C4-2B (cell line): ENCODE results near the gene PLAAT2.

Experiments
- ZFX ChIP-seq: fragments of 450-650 bp; IDR thresholded peaks from 2 replicates; pipeline ENCODE4 v1.6.1; 2017
- TF ChIP-seq, protein P1 (sequence below): fragments of 450-650 bp; conservative IDR thresholded peaks from 2 replicates; pipeline ENCODE4 v1.5.1; 2017; ENCODE audit warnings: mild to moderate bottlenecking

DNA sequence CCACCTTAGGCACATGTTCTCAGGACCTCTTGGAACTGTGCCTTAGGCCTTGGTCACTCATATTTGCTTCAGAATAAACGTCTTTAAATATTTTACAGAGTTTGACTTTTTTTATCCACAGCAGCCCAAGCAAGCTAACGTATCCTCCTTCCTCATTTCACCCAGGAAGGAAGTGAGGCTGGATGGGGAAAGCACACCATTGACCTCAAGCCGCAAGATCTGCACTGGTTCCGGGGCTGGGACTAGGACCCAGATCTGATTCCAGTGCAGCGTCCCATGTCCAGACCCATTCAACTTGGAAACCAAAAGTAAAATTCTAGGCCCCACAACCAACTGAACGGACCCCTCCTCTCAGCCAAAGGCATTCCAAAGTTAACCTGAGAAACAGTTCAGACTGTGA lies 59.7 kb downstream of the PLAAT2 start:
- TF ChIP-seq, protein P1, sequence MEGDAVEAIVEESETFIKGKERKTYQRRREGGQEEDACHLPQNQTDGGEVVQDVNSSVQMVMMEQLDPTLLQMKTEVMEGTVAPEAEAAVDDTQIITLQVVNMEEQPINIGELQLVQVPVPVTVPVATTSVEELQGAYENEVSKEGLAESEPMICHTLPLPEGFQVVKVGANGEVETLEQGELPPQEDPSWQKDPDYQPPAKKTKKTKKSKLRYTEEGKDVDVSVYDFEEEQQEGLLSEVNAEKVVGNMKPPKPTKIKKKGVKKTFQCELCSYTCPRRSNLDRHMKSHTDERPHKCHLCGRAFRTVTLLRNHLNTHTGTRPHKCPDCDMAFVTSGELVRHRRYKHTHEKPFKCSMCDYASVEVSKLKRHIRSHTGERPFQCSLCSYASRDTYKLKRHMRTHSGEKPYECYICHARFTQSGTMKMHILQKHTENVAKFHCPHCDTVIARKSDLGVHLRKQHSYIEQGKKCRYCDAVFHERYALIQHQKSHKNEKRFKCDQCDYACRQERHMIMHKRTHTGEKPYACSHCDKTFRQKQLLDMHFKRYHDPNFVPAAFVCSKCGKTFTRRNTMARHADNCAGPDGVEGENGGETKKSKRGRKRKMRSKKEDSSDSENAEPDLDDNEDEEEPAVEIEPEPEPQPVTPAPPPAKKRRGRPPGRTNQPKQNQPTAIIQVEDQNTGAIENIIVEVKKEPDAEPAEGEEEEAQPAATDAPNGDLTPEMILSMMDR = no peak
- TF ChIP-seq ZFX = no peak
